ENCODE measurements around the gene TCERG1L.

- TF ChIP-seq CTCF (IDR thresholded peaks at IDR 0.05) (no peak), POLR2A (IDR thresholded peaks at IDR 0.05) (no peak)
These were observed 243.2 kb downstream of the TCERG1L start for GRCh38 chr10:131068311-131068710.
